GM12891 (cell line): ENCODE measurements around the gene CDH13.

Experiments
- DNase-seq: peaks from one replicate; pipeline ENCODE4 v3.0.0; 2011; ENCODE audit warnings: low spot score; ENCODE audit not compliant: insufficient read length
- FAIRE-seq: peaks from 2 replicates; lab custom pipeline; 2011; peaks lifted over from hg19 to GRCh38; lab: Jason Lieb, UNC
- PAX5 ChIP-seq: IDR thresholded peaks from 2 replicates; pipeline ENCODE4 v1.6.1; 2011; ENCODE audit warnings: low read length, moderate library complexity, mild to moderate bottlenecking; ENCODE audit not compliant: insufficient read depth, severe bottlenecking
- POLR2A ChIP-seq: IDR thresholded peaks from 2 replicates; pipeline ENCODE4 v1.6.1; 2011; ENCODE audit warnings: low read depth, low read length, control low read depth
- POLR2AphosphoS5 ChIP-seq: IDR thresholded peaks from 2 replicates; pipeline ENCODE4 v1.6.1; 2011; ENCODE audit warnings: low read depth, low read length, control low read depth
- POU2F2 ChIP-seq: IDR thresholded peaks from 2 replicates; pipeline ENCODE4 v1.6.1; 2011; ENCODE audit warnings: low read depth, mild to moderate bottlenecking, control low read depth, low read length, moderate library complexity
- SPI1 ChIP-seq: IDR thresholded peaks from 2 replicates; pipeline ENCODE4 v1.6.1; 2011; ENCODE audit warnings: low read depth, low read length, control low read depth
- TAF1 ChIP-seq: IDR thresholded peaks from 2 replicates; pipeline ENCODE4 v1.6.1; 2011; ENCODE audit warnings: low read depth, low read length, control low read depth

Gene CDH13

GRCh38 chr16:82594114-82594513, 32.7 kb upstream of the CDH13 start:
- FAIRE-seq, result no peak
- TF ChIP-seq POU2F2 (no peak), TAF1 (no peak), SPI1 (no peak), POLR2AphosphoS5 (no peak), POLR2A (no peak), PAX5 (no peak)
- DNase-seq, result no peak

GRCh38 chr16:82598771-82599170, 28.0 kb upstream of the CDH13 start:
- TF ChIP-seq PAX5 (no peak), POLR2A (no peak), TAF1 (no peak), POU2F2 (no peak), SPI1 (no peak), POLR2AphosphoS5 (no peak)
- DNase-seq, result no peak
- FAIRE-seq, result no peak

- no peak for FAIRE-seq
- DNase-seq, result no peak
- TF ChIP-seq POLR2A (no peak), POU2F2 (no peak), TAF1 (no peak), PAX5 (no peak), POLR2AphosphoS5 (no peak), SPI1 (no peak)
Observed at GRCh38 chr16:82601989-82602640, 24.7 kb upstream of the CDH13 start.

GRCh38 chr16:82603784-82604411, 22.9 kb upstream of the CDH13 start:
- DNase-seq (no peak), FAIRE-seq (no peak)
- no peak for TF ChIP-seq POLR2A
- no peak for TF ChIP-seq PAX5
- TF ChIP-seq POU2F2, result no peak
- no peak for TF ChIP-seq SPI1
- no peak for TF ChIP-seq TAF1
- no peak for TF ChIP-seq POLR2AphosphoS5

- TF ChIP-seq POLR2AphosphoS5, result no peak
- FAIRE-seq (no peak), DNase-seq (no peak)
Observed at GRCh38 chr16:82605076-82605475, 21.7 kb upstream of the CDH13 start.

- FAIRE-seq (no peak), DNase-seq (no peak)
- no peak for TF ChIP-seq POLR2A
- TF ChIP-seq TAF1, result no peak
- TF ChIP-seq PAX5, result no peak
- no peak for TF ChIP-seq POLR2AphosphoS5
- no peak for TF ChIP-seq SPI1
- TF ChIP-seq POU2F2, result no peak
Observed at GRCh38 chr16:82605863-82606620, 20.7 kb upstream of the CDH13 start.

- DNase-seq, result no peak
- TF ChIP-seq POLR2A (no peak), TAF1 (no peak), SPI1 (no peak), POU2F2 (no peak), PAX5 (no peak), POLR2AphosphoS5 (no peak)
- no peak for FAIRE-seq
Observed at GRCh38 chr16:82609140-82609539, 17.6 kb upstream of the CDH13 start.

- TF ChIP-seq POLR2AphosphoS5, result no peak
- no peak for TF ChIP-seq SPI1
- TF ChIP-seq TAF1, result no peak
- no peak for TF ChIP-seq PAX5
- no peak for TF ChIP-seq POLR2A
- TF ChIP-seq POU2F2, result no peak
- FAIRE-seq (no peak), DNase-seq (no peak)
Observed at GRCh38 chr16:82612263-82612662, 14.5 kb upstream of the CDH13 start.

GRCh38 chr16:82616356-82616755, 10.4 kb upstream of the CDH13 start:
- FAIRE-seq, result no peak
- DNase-seq, result no peak
- TF ChIP-seq TAF1, result no peak
- TF ChIP-seq POLR2A, result no peak
- no peak for TF ChIP-seq POLR2AphosphoS5
- no peak for TF ChIP-seq SPI1
- no peak for TF ChIP-seq PAX5
- no peak for TF ChIP-seq POU2F2

- DNase-seq (no peak), FAIRE-seq (no peak)
- TF ChIP-seq POLR2A (no peak), SPI1 (no peak), TAF1 (no peak), POLR2AphosphoS5 (no peak), PAX5 (no peak), POU2F2 (no peak)
Observed at GRCh38 chr16:82621781-82622180, 5.0 kb upstream of the CDH13 start.
